Upper lobe of left lung (tissue), 6 donors: ENCODE results near the gene OSBPL9. TPM values are rescaled to one million over a fixed set of nuclear protein-coding genes. Genes with fewer than 3 reads are reported as not detected.
A peak's percentile ranks its signal among the peaks of the same experiment; 100 is the strongest.

ENCODE experiments used
- ATAC-seq, 2 donors: fragments of 200-7000 bp; cut with Tn5 transposase; one replicate each; pipeline ENCODE4 v1.9.1; 2022; ENCODE audit warnings: mild to moderate bottlenecking in 2 of 2, moderate library complexity in 2 of 2; ENCODE audit not compliant: low FRiP score in 2 of 2
- DNase-seq, 2 donors: peaks; one replicate each; pipeline ENCODE4 v3.0.0-alpha.2; 2019 to 2020
- H3K27ac ChIP-seq, 4 donors: fragments of 200-600 bp; sonication (generic); one replicate each; pipeline ENCODE4 v1.5.1; 2016 to 2019
- H3K27me3 ChIP-seq, 4 donors: fragments of 200-600 bp; sonication (generic); one replicate each; pipeline ENCODE4 v1.5.1; 2017 to 2019
- H3K36me3 ChIP-seq, 4 donors: fragments of 200-600 bp; sonication (generic); one replicate each; pipeline ENCODE4 v1.5.1; 2016 to 2019
- H3K4me1 ChIP-seq, 4 donors: fragments of 200-600 bp; sonication (generic); one replicate each; pipeline ENCODE4 v1.5.1; 2018 to 2019
- H3K4me3 ChIP-seq, 4 donors: fragments of 200-600 bp; sonication (generic); one replicate each; pipeline ENCODE4 v1.5.1; 2017 to 2019; ENCODE audit warnings: mild to moderate bottlenecking in 2 of 4, moderate library complexity in 1 of 4
- H3K9me3 ChIP-seq, 4 donors: fragments of 200-600 bp; sonication (generic); one replicate each; pipeline ENCODE4 v1.5.1; 2018 to 2019
- CTCF ChIP-seq, 6 experiments: fragments of 450-650 bp in 4 of 6; fragments of 200-600 bp in 2 of 6; sonication (generic) in 2 of 6; IDR thresholded peaks; one replicate each; pipeline ENCODE4 v1.5.1; 2016 to 2019; ENCODE audit warnings: antibody characterized with exemption in 6 of 6
- EP300 ChIP-seq, 4 donors: sonication (generic); formaldehyde crosslinking; IDR thresholded peaks; one replicate each; pipeline ENCODE4 v1.5.1; 2017; ENCODE audit warnings: antibody characterized with exemption in 4 of 4, control low read depth in 2 of 4
- POLR2A ChIP-seq, 4 donors: fragments of 450-650 bp; IDR thresholded peaks; one replicate each; pipeline ENCODE4 v1.5.1; 2016 to 2017; ENCODE audit warnings: antibody characterized with exemption in 4 of 4, mild to moderate bottlenecking in 2 of 4
- POLR2AphosphoS5 ChIP-seq, 2 donors: sonication (generic); formaldehyde crosslinking; IDR thresholded peaks; one replicate each; pipeline ENCODE4 v1.5.1; 2017; ENCODE audit warnings: antibody characterized with exemption in 2 of 2
- WGBS, 2 donors: methylation state at CpG; one replicate each; pipeline ENCODE4 v1.1.5; 2017 to 2018; 5-methylcytosine and 5-hydroxymethylcytosine counted together
- total RNA-seq, 6 donors: library from RNA; depleted of rRNA in 4 of 6; stranded (reverse); fragments of >200 nt in 4 of 6; gene quantifications; one replicate each; pipeline versions ENCODE4 v1.1.0 to v1.2.1, GENCODE V29; 2016 to 2021
- donor health status: DM: no; HTN: no; CAD: no; lungs with moderate emphysema.
- donor health status: DM: no; HTN: yes; CAD: no; lungs with severe emphysema.

OSBPL9 gene
- total RNA-seq, 6 donors from 2014 or later, result 55.7 to 271 (median 94.9) TPM

DNA sequence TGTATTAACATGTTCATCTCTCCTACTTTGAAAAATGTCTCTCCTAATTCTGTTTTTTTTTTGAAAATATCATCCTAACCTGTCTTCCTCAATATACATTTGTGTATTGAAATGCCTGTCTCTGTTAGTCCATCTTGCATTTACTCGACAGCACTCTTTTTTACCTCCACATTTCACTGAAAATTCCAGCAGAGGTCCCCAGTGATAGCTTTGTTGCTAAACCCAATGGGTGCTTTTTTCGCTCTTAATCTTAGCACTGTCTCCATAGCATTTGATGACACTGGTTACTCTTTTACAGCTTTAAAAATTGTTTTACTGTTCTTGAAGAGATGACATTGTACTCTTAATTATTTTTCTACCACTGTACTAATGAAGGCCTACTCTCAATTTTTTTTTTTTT, 10.8 kb downstream of the OSBPL9 start:
- peak in 2 of 6 experiments; percentile 21 to 25 for TF ChIP-seq CTCF (IDR thresholded peaks at IDR 0.05)
- no peak for TF ChIP-seq EP300 (IDR thresholded peaks at IDR 0.05)
- Histone ChIP-seq H3K9me3 (no peaks in the 10 kb centered on the region), H3K36me3 (no peaks in the 10 kb centered on the region), H3K4me3 (no peak overlapping the region), H3K27ac (no peak overlapping the region), H3K27me3 (no peaks in the 10 kb centered on the region), H3K4me1 (peaks cover 2 to 14% (median 9%) of the 10 kb centered on the region in 4 donors)
- 87 to 88% methylated on average over 2 of the region's 2 CpGs for WGBS, 2 donors
- ATAC-seq, result peak in 1 of 2 donors; percentile 64
- no peak for DNase-seq

GRCh38 chr1:51628715-51629590, 12.1 kb downstream of the OSBPL9 start:
- WGBS, 2 donors, result 89 to 91% methylated on average over 7 to 8 of the region's 8 CpGs
- H3K36me3 ChIP-seq, result no peaks in the 10 kb centered on the region

GRCh38 chr1:51629918-51630317, 13.0 kb downstream of the OSBPL9 start:
- no peak for TF ChIP-seq CTCF (IDR thresholded peaks at IDR 0.05)
- 89 to 93% methylated on average over 4 of the region's 4 CpGs for WGBS, 2 donors
- no peak for DNase-seq
- no peak for ATAC-seq
- H3K27me3 ChIP-seq, result no peaks in the 10 kb centered on the region
- H3K9me3 ChIP-seq, result no peaks in the 10 kb centered on the region
- H3K4me3 ChIP-seq, result no peak overlapping the region
- no peak overlapping the region for H3K27ac ChIP-seq
- peaks cover 0 to 3% (median under 1%) of the 10 kb centered on the region in 4 donors for H3K4me1 ChIP-seq
- no peaks in the 10 kb centered on the region for H3K36me3 ChIP-seq

More at GRCh38 chr1:51628715-51629590, 12.1 kb downstream of the OSBPL9 start:
- TF ChIP-seq EP300 (IDR thresholded peaks at IDR 0.05) (no peak), POLR2A (IDR thresholded peaks at IDR 0.05) (no peak), POLR2AphosphoS5 (IDR thresholded peaks at IDR 0.05) (no peak), CTCF (IDR thresholded peaks at IDR 0.05) (no peak)
- no peak overlapping the region for H3K27ac ChIP-seq
- no peaks in the 10 kb centered on the region for H3K9me3 ChIP-seq
- no peak for DNase-seq
- no peaks in the 10 kb centered on the region for H3K27me3 ChIP-seq
- H3K4me3 ChIP-seq, result no peak overlapping the region
- peaks cover 0 to 10% (median 5%) of the 10 kb centered on the region in 4 donors for H3K4me1 ChIP-seq
- ATAC-seq, result no peak

DNA sequence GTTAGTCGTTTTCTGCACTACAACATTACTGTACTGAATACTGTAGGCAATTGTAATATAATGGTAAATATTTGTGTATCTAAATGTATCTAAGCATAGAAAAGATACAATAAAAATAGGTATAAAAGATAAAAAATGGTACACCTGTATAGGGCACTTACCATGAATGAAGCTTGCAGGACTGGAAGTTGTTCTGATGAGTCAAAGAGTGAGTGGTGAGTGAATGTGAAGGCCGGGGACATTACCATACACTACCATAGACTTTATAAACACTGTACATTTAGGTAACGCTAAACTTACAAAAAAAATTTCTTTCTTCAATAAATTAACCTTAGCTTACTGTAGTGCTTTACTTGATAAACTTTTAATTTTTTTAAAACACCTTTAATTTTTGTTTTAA, 13.5 kb downstream of the OSBPL9 start:
- Histone ChIP-seq H3K9me3 (no peaks in the 10 kb centered on the region), H3K27me3 (no peaks in the 10 kb centered on the region), H3K36me3 (no peaks in the 10 kb centered on the region), H3K4me1 (no peaks in the 10 kb centered on the region), H3K4me3 (no peak overlapping the region), H3K27ac (no peak overlapping the region)
- no peak for ATAC-seq
- DNase-seq, result no peak
- TF ChIP-seq EP300 (IDR thresholded peaks at IDR 0.05) (no peak), POLR2A (IDR thresholded peaks at IDR 0.05) (no peak)
- 92 to 94% methylated on average over 3 of the region's 3 CpGs for WGBS, 2 donors

DNA sequence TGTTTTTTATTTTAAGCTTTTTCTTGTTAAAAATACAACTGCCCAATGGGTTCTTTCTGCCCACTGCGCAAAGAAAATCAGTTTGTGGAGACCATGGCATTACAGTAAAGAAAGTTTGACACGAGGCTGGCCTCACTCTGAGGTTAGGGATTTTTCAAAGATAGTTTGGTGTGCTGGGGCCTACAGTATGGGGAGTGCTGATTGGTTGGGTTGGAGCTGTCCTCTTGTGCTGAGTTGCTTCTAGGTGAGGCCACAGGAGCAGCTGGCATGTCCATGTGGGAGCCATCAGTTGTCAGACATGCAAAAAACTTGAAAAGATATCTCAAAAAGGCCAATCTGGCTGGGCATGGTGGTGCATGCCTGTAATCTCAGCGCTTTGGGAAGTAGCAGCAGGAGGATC, 14.0 kb downstream of the OSBPL9 start:
- Histone ChIP-seq H3K27ac (no peak overlapping the region), H3K4me3 (no peak overlapping the region), H3K9me3 (no peaks in the 10 kb centered on the region), H3K36me3 (no peaks in the 10 kb centered on the region), H3K4me1 (no peaks in the 10 kb centered on the region), H3K27me3 (no peaks in the 10 kb centered on the region)
- 94% methylated on average over 3 of the region's 3 CpGs for WGBS, 2 donors
- ATAC-seq (no peak), DNase-seq (no peak)
- TF ChIP-seq POLR2AphosphoS5 (IDR thresholded peaks at IDR 0.05) (no peak), EP300 (IDR thresholded peaks at IDR 0.05) (no peak), POLR2A (IDR thresholded peaks at IDR 0.05) (no peak), CTCF (IDR thresholded peaks at IDR 0.05) (no peak)
